Measurements from ENCODE around the gene FES.

GRCh38 chr15:90873998-90874605 is 10.2 kb upstream of the FES start:
- TF ChIP-seq EZH2 (IDR thresholded peaks at IDR 0.05; ENCODE audit: low read length, missing control alignments) = no peak
- no peak for TF ChIP-seq CTCF (conservative IDR thresholded peaks at IDR 0.05 in 1 of 2, IDR thresholded peaks at IDR 0.05 in 1 of 2; ENCODE audit: low read depth in 1 of 2, low read length in 2 of 2)
